ENCODE measurements around the gene GRPR.

Gene GRPR

DNA sequence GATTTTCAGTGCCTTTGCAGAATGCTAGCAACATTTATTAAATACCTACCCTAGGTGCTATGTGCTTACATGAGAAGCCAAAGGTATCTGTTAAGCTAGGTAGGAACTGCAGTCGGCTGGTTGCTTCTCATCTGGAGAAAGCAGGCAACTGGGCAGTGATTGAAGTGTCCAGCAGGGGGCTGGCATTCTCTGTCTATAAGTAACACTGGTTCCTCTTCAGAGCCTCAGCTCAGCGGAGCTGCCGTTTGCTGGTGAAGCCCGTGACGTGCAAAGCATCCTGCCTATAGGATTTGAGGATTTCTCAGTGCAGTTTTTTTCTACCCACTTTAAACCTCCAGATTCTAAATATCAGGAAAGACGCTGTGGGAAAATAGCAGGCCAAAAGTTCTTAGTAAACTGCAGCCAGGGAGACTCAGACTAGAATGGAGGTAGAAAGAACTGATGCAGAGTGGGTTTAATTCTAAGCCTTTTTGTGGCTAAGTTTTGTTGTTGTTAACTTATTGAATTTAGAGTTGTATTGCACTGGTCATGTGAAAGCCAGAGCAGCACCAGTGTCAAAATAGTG, at the start of gene GRPR:
Gene GRPR, plus strand, starts transcription at position 344 of the 565 bp plus-strand sequence. CDS start 389 bp downstream, outside the sequence.
- TF ChIP-seq JUND (IDR thresholded peaks at IDR 0.05; ENCODE audit: low read depth): no peak
- in situ Hi-C loops (cut with HindIII; ENCODE audit: low pct_unique_long_range_greater_than_20kb, low sequenced_read_pairs): no loop called here
- peak; percentile 18 to 95 for DNase-seq (ENCODE audit: low read depth in 1 of 2, low spot score in 1 of 2)

DNA sequence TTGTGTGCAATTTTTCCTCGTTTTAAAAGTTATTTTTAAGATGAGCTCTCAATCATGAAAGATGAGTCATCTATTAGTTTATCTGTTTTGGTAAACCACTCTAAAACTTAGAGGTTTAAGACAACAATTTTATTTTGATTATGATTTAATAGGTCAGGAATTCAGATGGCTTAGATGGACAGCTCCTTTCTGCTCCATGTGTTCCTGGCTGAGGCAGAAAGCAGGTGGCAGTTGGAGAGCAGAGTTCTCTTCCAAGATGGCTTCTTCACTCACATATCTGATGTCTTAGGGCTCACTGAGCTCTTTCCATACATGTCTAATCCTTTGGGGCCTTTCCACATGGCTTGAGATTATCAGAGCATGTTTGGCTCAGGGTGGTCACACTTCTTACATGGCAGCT, 48.3 kb upstream of the GRPR start:
- no peak for TF ChIP-seq JUND (IDR thresholded peaks at IDR 0.05; ENCODE audit: low read depth)
- no peak for DNase-seq (ENCODE audit: low read depth in 1 of 2, low spot score in 1 of 2)
- in situ Hi-C loops (cut with HindIII; ENCODE audit: low pct_unique_long_range_greater_than_20kb, low sequenced_read_pairs): no loop called here

DNA sequence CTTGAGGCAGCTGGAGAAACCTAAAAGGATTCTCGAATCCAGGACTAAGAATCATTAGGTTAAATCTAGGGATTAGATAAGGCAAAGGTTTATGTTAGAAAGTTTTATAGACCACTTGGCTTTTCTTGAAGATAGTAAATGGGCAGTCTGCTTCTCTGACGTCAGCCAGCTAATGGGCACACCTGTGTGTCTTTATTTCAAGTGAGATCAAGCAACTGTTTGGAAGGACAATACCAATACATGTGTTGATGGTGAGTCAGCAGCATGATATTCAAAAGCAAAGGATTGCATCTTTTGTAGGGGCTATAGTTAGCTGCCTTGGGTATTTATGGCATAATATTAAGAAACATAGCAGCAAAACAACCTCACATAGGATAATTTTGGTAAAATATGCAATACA, 46.5 kb upstream of the GRPR start:
- no peak for DNase-seq (ENCODE audit: low read depth in 1 of 2, low spot score in 1 of 2)
- no peak for TF ChIP-seq JUND (IDR thresholded peaks at IDR 0.05; ENCODE audit: low read depth)
- in situ Hi-C loops (cut with HindIII; ENCODE audit: low pct_unique_long_range_greater_than_20kb, low sequenced_read_pairs): no loop called here

DNA sequence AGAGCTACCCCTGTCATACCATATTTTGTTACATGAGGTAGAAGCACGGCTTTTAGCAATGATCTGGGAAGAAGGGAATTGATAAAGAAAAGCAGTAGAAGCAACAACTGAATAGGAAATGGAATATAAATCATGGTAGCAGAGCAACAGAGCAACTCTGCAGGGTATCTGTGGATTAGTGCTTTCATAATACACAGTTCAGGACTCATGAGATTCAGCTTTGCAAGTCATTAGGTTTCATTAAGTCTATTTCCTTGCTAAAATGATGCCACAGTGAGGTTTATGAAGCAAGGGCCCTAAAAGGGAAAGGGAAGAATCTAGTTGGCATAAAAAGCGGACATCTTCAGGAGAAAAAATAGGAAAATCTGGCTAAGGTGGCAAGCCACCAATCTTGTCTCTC, 45.6 kb upstream of the GRPR start:
- in situ Hi-C loops (cut with HindIII; ENCODE audit: low pct_unique_long_range_greater_than_20kb, low sequenced_read_pairs): no loop called here
- no peak for DNase-seq (ENCODE audit: low read depth in 1 of 2, low spot score in 1 of 2)
- no peak for TF ChIP-seq JUND (IDR thresholded peaks at IDR 0.05; ENCODE audit: low read depth)

- in situ Hi-C loops (cut with HindIII; ENCODE audit: low pct_unique_long_range_greater_than_20kb, low sequenced_read_pairs): no loop called here
- DNase-seq (ENCODE audit: low read depth in 1 of 2, low spot score in 1 of 2): no peak
- TF ChIP-seq JUND (IDR thresholded peaks at IDR 0.05; ENCODE audit: low read depth): no peak
Measured at GRCh38 chrX:16081357-16081756, 42.0 kb upstream of the GRPR start.

DNA sequence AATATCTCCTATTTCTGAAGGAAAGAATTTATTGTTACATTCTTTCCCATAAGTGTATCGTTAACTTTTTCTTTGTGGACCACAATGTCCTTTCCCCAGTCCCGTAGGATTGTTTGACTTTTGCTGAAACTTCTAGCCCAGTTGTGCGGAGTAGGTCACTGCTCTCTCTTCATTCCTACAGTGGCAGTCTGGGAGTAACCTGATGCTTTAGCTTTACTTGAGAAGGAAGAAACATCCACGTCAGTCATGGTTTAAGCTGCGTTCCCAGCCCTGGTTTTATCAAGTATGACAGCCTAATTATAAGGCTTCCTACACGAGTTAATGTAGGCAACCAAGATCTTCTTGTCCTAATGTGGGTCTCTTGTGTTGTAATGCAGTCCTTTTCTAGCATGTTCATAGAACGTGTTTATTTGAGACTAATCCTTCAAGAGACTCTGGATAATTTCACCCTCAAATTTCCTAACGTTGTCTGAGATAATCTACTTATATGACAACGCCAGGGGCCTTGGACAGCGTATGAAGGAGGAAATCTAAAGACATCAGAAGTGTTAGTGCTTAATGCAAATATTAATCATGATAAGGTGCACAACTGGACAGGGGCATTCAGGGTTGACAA, 40.8 kb upstream of the GRPR start:
- DNase-seq (ENCODE audit: low read depth in 1 of 2, low spot score in 1 of 2): no peak
- in situ Hi-C loops (cut with HindIII; ENCODE audit: low pct_unique_long_range_greater_than_20kb, low sequenced_read_pairs): no loop called here
- no peak for TF ChIP-seq JUND (IDR thresholded peaks at IDR 0.05; ENCODE audit: low read depth)

DNA sequence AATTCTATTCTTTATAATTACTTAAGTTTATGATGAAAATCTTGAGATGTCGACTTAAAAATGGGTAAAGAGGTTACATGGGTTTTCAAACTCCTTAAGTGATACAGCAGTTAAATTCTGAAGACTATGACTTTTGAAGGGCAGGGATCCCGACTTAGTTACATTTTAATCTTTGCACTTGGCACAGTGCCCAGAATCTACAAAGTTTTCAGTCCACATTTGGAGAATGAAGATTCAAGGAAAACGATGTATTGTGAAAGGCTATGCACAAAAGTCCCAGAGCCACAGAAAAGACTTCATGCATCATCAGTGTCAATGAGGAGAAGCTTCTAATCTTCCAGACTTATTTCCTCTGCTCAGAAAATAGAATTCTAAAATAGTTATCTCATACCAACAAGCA, 36.3 kb upstream of the GRPR start:
- in situ Hi-C loops (cut with HindIII; ENCODE audit: low pct_unique_long_range_greater_than_20kb, low sequenced_read_pairs): no loop called here

DNA sequence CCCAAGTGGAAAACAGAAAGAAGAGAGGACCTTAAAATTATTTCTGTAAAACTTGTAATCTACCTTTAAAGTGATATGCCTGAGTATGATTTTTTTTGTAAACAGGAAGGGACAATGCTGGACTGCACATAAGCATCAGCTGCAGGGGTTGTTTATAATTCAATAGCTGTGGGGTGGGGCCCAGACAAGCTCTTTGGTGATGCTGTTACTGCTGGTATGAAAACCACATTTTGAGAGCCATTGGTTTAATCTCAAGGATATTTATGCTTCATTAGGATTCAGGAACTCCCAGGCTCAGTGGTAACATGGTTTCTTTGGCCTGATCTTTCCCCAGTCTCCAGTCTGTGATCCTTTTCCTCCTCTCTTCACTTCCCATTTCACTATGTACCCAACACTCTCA, 34.3 kb upstream of the GRPR start:
- no peak for DNase-seq (ENCODE audit: low read depth in 1 of 2, low spot score in 1 of 2)
- in situ Hi-C loops (cut with HindIII; ENCODE audit: low pct_unique_long_range_greater_than_20kb, low sequenced_read_pairs): no loop called here
- TF ChIP-seq JUND (IDR thresholded peaks at IDR 0.05; ENCODE audit: low read depth): no peak

More for the DNA sequence above, 36.3 kb upstream of the GRPR start:
- no peak for TF ChIP-seq JUND (IDR thresholded peaks at IDR 0.05; ENCODE audit: low read depth)
- no peak for DNase-seq (ENCODE audit: low read depth in 1 of 2, low spot score in 1 of 2)

DNA sequence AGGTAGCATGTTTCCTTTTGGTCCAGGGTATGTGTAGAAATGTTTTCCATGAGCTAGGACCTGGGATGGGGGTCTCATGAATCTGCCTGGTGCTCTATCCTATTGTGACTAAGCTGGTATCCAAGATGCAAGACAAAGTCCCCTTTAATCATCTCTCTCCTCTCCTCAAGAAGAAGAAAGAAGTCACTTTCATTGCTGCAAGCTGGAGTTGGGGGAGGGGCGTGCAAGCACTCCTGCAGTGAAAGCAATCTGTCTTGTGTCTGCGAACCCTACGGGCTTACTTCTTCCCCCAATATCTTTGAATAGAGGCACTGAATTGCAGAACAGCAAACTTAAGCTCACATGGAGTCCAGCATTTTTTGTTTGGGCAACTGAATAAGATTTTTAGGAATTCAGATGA, 27.2 kb upstream of the GRPR start:
- no peak for TF ChIP-seq JUND (IDR thresholded peaks at IDR 0.05; ENCODE audit: low read depth)
- DNase-seq (ENCODE audit: low read depth in 1 of 2, low spot score in 1 of 2): no peak
- in situ Hi-C loops (cut with HindIII; ENCODE audit: low pct_unique_long_range_greater_than_20kb, low sequenced_read_pairs): no loop called here

- in situ Hi-C loops (cut with HindIII; ENCODE audit: low pct_unique_long_range_greater_than_20kb, low sequenced_read_pairs): no loop called here
Measured at GRCh38 chrX:16100673-16101072, 22.7 kb upstream of the GRPR start.

DNA sequence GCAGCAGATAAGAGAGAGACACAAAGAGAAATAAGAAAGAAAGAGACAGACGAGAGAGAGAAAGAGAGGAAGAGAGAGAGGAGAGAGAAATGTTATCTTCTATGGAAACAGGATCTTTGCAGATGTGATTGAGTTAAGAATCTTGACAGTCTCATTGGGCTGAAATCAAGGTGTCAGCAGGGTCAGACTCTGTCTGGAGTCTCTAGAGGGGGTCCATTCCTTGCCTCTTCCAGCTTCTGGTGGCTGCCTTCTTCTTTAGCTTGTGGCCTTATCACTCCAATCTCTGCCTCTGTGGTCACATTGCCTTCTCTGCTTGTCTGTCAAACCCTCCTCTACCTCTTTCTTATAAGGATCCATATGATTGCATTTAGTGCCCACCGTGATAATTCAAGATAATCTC, 21.8 kb upstream of the GRPR start:
- in situ Hi-C loops (cut with HindIII; ENCODE audit: low pct_unique_long_range_greater_than_20kb, low sequenced_read_pairs): no loop called here
- DNase-seq (ENCODE audit: low read depth in 1 of 2, low spot score in 1 of 2): no peak
- no peak for TF ChIP-seq JUND (IDR thresholded peaks at IDR 0.05; ENCODE audit: low read depth)

More at GRCh38 chrX:16100673-16101072, 22.7 kb upstream of the GRPR start:
- TF ChIP-seq JUND (IDR thresholded peaks at IDR 0.05; ENCODE audit: low read depth): no peak
- no peak for DNase-seq (ENCODE audit: low read depth in 1 of 2, low spot score in 1 of 2)

- no peak for DNase-seq (ENCODE audit: low read depth in 1 of 2, low spot score in 1 of 2)
- TF ChIP-seq JUND (IDR thresholded peaks at IDR 0.05; ENCODE audit: low read depth): no peak
- in situ Hi-C loops (cut with HindIII; ENCODE audit: low pct_unique_long_range_greater_than_20kb, low sequenced_read_pairs): no loop called here
Measured at GRCh38 chrX:16103625-16104024, 19.7 kb upstream of the GRPR start.

DNA sequence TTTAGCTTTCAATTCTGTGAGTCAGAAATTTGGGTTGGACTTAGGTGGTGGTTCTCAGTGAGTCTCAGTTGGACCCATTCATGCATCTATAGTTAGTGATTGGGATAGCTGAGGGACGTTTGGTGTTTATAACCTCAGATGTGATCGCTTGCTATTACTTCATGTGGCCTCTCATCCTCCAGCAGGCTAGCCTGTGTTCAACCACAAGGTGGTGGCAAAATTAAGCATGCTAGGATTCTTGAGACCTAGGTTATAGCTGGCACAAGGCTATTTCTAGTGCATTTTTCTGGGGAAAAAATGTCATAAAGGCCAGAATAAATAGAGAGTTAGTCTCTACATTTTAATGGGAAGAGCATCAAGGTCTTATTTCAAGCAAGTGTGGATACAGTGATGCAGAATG, 10.9 kb upstream of the GRPR start:
- TF ChIP-seq JUND (IDR thresholded peaks at IDR 0.05; ENCODE audit: low read depth): no peak
- peak in 1 of 2 experiments; percentile 59 for DNase-seq (ENCODE audit: low read depth in 1 of 2, low spot score in 1 of 2)
- in situ Hi-C loops (cut with HindIII; ENCODE audit: low pct_unique_long_range_greater_than_20kb, low sequenced_read_pairs): no loop called here

Measured in T47D (cell line).